SU-DHL-6 (cell line): ENCODE results near the gene FFAR3.

ENCODE experiments used
- H2AFZ ChIP-seq: fragments of 200-600 bp; sonication (generic); 2 replicates; pipeline ENCODE4 v1.6.1; 2014; ENCODE audit warnings: low read depth, mild to moderate bottlenecking, moderate library complexity, mixed read lengths, antibody characterized with exemption, low read length; ENCODE audit not compliant: severe bottlenecking
- H3F3A ChIP-seq: fragments of 200-600 bp; shearing (Covaris generic); 2 replicates; pipeline ENCODE4 v1.6.0; 2016; ENCODE audit warnings: antibody characterized with exemption, mild to moderate bottlenecking; ENCODE audit not compliant: insufficient read depth
- H3K27ac ChIP-seq: fragments of 200-600 bp; sonication (generic); 2 replicates; pipeline ENCODE4 v1.5.1; 2016; ENCODE audit warnings: low read depth, mild to moderate bottlenecking, low read length, moderate library complexity, mixed read lengths
- H3K27me3 ChIP-seq: fragments of 200-600 bp; sonication (generic), shearing (Covaris generic); 2 replicates; pipeline ENCODE4 v1.6.0; 2014; ENCODE audit warnings: mild to moderate bottlenecking, low read length
- H3K36me3 ChIP-seq: fragments of 200-600 bp; sonication (generic); 2 replicates; pipeline ENCODE4 v1.6.1; 2014; ENCODE audit warnings: mild to moderate bottlenecking, low read length, mixed read lengths
- H3K4me2 ChIP-seq: fragments of 300-600, 200-600 bp; shearing (Covaris generic), sonication (generic); 2 replicates; pipeline ENCODE4 v1.6.0; 2014; ENCODE audit warnings: low read length, low read depth, mild to moderate bottlenecking; ENCODE audit not compliant: poor library complexity, severe bottlenecking
- H3K4me3 ChIP-seq: fragments of 200-600 bp; sonication (generic); 2 replicates; pipeline ENCODE4 v1.5.1; 2014; ENCODE audit warnings: antibody characterized with exemption, low read length, mild to moderate bottlenecking, mixed read lengths; ENCODE audit not compliant: insufficient read depth, poor library complexity, severe bottlenecking
- H3K79me2 ChIP-seq: fragments of 200-600 bp; sonication (generic); 2 replicates; pipeline ENCODE4 v1.6.1; 2014; ENCODE audit warnings: mild to moderate bottlenecking, low read length, moderate library complexity; ENCODE audit not compliant: insufficient read depth
- H3K9ac ChIP-seq: fragments of 200-600 bp; sonication (generic); 2 replicates; pipeline ENCODE4 v1.7.0; 2014; ENCODE audit warnings: mild to moderate bottlenecking, low read length
- H3K9me2 ChIP-seq: fragments of 200-600 bp; sonication (generic); replicated peaks from 2 replicates; pipeline ENCODE4 v1.6.1; 2014; ENCODE audit warnings: low read length; ENCODE audit not compliant: insufficient read depth
- H3K9me3 ChIP-seq: fragments of 200-600 bp; sonication (generic); 2 replicates; pipeline ENCODE4 v1.6.1; 2014; ENCODE audit warnings: low read length, mixed read lengths; ENCODE audit not compliant: insufficient read depth
- H4K20me1 ChIP-seq: fragments of 200-600 bp; sonication (generic); 2 replicates; pipeline ENCODE4 v1.6.1; 2014; ENCODE audit warnings: low read depth, mild to moderate bottlenecking, antibody characterized with exemption, low read length, moderate library complexity, mixed read lengths
- CTCF ChIP-seq: fragments of 200-600 bp; sonication (generic); IDR thresholded peaks from one replicate; pipeline ENCODE4 v1.5.1; 2017; ENCODE audit warnings: antibody characterized with exemption, mild to moderate bottlenecking, low read length, moderate library complexity; ENCODE audit not compliant: insufficient read depth, poor library complexity, severe bottlenecking
- EZH2phosphoT487 ChIP-seq: fragments of 200-600 bp; sonication (generic), shearing (Covaris generic); conservative IDR thresholded peaks from 2 replicates; pipeline ENCODE4 v1.6.1; 2018; ENCODE audit warnings: mild to moderate bottlenecking, antibody characterized with exemption, low read length, moderate library complexity, mixed read lengths

FFAR3 gene

GRCh38 chr19:35352448-35353304, 5.6 kb upstream of the FFAR3 start:
- TF ChIP-seq CTCF: peak; percentile 80
- no peak for TF ChIP-seq EZH2phosphoT487
- Histone ChIP-seq H3K36me3 (no peaks in the 10 kb centered on the region), H2AFZ (no peak overlapping the region), H3K4me3 (no peak overlapping the region), H4K20me1 (no peaks in the 10 kb centered on the region), H3K4me2 (no peak overlapping the region), H3K27me3 (no peaks in the 10 kb centered on the region), H3K27ac (no peak overlapping the region), H3F3A (peaks cover 20% of the 10 kb centered on the region), H3K9me3 (no peaks in the 10 kb centered on the region), H3K9me2 (no peaks in the 10 kb centered on the region), H3K9ac (no peak overlapping the region), H3K79me2 (no peaks in the 10 kb centered on the region)

- H3K9ac ChIP-seq: no peak overlapping the region
- H2AFZ ChIP-seq: no peak overlapping the region
- no peaks in the 10 kb centered on the region for H4K20me1 ChIP-seq
- no peak overlapping the region for H3K27ac ChIP-seq
- H3F3A ChIP-seq: peaks cover 10% of the 10 kb centered on the region
- no peaks in the 10 kb centered on the region for H3K79me2 ChIP-seq
- no peak for TF ChIP-seq CTCF
- TF ChIP-seq EZH2phosphoT487: no peak
- H3K36me3 ChIP-seq: no peaks in the 10 kb centered on the region
- H3K4me3 ChIP-seq: no peak overlapping the region
- no peak overlapping the region for H3K4me2 ChIP-seq
- H3K9me3 ChIP-seq: no peaks in the 10 kb centered on the region
- H3K9me2 ChIP-seq: no peaks in the 10 kb centered on the region
- H3K27me3 ChIP-seq: no peaks in the 10 kb centered on the region
Measured at GRCh38 chr19:35353635-35354034, 4.6 kb upstream of the FFAR3 start.

- H2AFZ ChIP-seq: no peak overlapping the region
- no peaks in the 10 kb centered on the region for H3K36me3 ChIP-seq
- no peak overlapping the region for H3K4me2 ChIP-seq
- H3K27me3 ChIP-seq: no peaks in the 10 kb centered on the region
- H3K9ac ChIP-seq: no peak overlapping the region
- H3K27ac ChIP-seq: no peak overlapping the region
- no peak overlapping the region for H3K4me3 ChIP-seq
- no peak for TF ChIP-seq CTCF
- TF ChIP-seq EZH2phosphoT487: no peak
- no peaks in the 10 kb centered on the region for H4K20me1 ChIP-seq
- H3K9me3 ChIP-seq: no peaks in the 10 kb centered on the region
- H3K79me2 ChIP-seq: no peaks in the 10 kb centered on the region
- H3F3A ChIP-seq: no peaks in the 10 kb centered on the region
- no peaks in the 10 kb centered on the region for H3K9me2 ChIP-seq
Measured at GRCh38 chr19:35354898-35355297, 3.4 kb upstream of the FFAR3 start.
